ACC112 (cell line): ENCODE results near the gene APBA2.
"Not testable (repeated sequence)": the region's sequence is repeated elsewhere in the genome, so short reads cannot be mapped to it uniquely, and the experiment has no call there.

ENCODE experiments used
- H2AFZ ChIP-seq: fragments of 200-600 bp; sonication (generic); one replicate; pipeline ENCODE4 v1.6.0; 2017; ENCODE audit warnings: antibody characterized with exemption, low read length; ENCODE audit not compliant: unreplicated experiment
- H3K27ac ChIP-seq: fragments of 200-600 bp; sonication (generic); 2 replicates; pipeline ENCODE4 v1.5.1; 2014; ENCODE audit warnings: low read depth, mild to moderate bottlenecking, antibody characterized with exemption, low read length, moderate library complexity
- H3K27me3 ChIP-seq: fragments of 200-600 bp; sonication (generic); 2 replicates; pipeline ENCODE4 v1.6.1; 2014; ENCODE audit warnings: mild to moderate bottlenecking, antibody characterized with exemption, low read length, moderate library complexity, mixed read lengths; ENCODE audit not compliant: insufficient read depth
- H3K36me3 ChIP-seq: fragments of 200-600 bp; sonication (generic); 2 replicates; pipeline ENCODE4 v1.6.1; 2016; ENCODE audit warnings: mild to moderate bottlenecking, antibody characterized with exemption, low read length, moderate library complexity, mixed read lengths; ENCODE audit not compliant: insufficient read depth
- H3K4me1 ChIP-seq: fragments of 200-600 bp; sonication (generic); one replicate; pipeline ENCODE4 v1.6.1; 2016; ENCODE audit warnings: low read length, mixed read lengths; ENCODE audit not compliant: insufficient read depth, unreplicated experiment, control insufficient read depth
- H3K4me3 ChIP-seq: fragments of 200-600 bp; sonication (generic); 2 replicates; pipeline ENCODE4 v1.5.1; 2014; ENCODE audit warnings: mild to moderate bottlenecking, low read depth, low read length
- H3K79me2 ChIP-seq: fragments of 200-600 bp; sonication (generic); one replicate; pipeline ENCODE4 v1.6.0; 2016; ENCODE audit warnings: low read length; ENCODE audit not compliant: control insufficient read depth, unreplicated experiment, insufficient read depth

APBA2 gene

DNA sequence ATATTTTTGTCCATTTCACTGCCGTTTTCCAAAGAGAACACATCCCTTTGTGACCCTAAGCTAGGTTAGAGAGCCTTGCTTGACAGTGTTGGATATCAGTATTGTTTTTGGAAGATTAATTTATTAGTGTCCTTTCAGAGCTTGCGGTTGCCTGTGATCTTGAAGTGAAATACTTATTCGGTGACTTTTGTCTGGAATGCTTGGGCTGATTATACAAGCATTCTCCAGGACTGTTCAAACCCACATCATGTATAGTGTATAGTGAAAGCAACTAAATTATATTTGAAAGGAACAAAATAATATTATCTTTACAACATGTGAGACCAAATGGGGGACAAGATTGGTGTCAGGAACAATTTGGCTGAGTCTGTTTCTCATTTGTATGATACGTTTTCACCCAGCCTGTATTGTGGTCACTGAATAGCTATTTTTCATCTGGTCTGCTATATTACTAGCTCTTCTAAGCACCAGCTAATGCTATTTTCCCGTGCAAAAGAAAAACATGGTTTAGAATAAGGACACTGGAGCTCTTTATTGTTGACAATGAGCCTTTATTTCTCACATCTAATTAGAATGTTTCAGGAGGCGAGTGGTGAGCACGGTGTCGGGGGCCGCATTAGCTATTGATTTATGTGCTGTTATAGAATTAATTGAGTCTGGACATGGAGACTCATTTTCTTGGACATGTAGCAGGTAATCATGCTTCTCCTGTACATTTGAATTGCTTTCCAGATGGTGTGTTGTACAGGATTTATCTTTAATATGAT is 158.1 kb downstream of the APBA2 start:
- Histone ChIP-seq H3K36me3 (no peaks in the 10 kb centered on the region), H3K4me3 (no peak overlapping the region), H2AFZ (no peak overlapping the region), H3K27ac (no peak overlapping the region), H3K27me3 (no peaks in the 10 kb centered on the region), H3K79me2 (no peaks in the 10 kb centered on the region), H3K4me1 (peaks cover 7% of the 10 kb centered on the region)

DNA sequence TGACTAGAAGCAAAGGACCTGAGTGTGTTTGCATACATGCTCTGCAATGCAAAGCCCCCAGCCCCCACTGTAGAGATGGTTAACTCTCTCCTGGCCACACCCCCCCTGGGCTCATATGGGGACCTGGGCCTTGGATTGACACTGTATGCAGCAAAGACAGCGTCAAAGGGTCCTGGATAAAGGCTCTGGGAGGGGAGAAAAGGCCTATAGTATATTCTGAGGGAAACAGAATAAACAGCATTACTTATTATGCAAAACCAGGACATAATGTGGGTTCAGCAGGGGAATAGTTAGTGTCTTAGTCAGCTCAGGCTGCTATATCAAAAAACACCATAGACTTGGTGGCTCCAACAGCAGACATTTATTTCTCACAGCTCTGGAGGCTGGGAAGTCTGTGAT is 158.7 kb downstream of the APBA2 start:
- Histone ChIP-seq H3K4me1 (peaks cover 7% of the 10 kb centered on the region), H2AFZ (no peak overlapping the region), H3K79me2 (no peaks in the 10 kb centered on the region), H3K4me3 (no peak overlapping the region), H3K36me3 (no peaks in the 10 kb centered on the region), H3K27me3 (no peaks in the 10 kb centered on the region), H3K27ac (no peak overlapping the region)

DNA sequence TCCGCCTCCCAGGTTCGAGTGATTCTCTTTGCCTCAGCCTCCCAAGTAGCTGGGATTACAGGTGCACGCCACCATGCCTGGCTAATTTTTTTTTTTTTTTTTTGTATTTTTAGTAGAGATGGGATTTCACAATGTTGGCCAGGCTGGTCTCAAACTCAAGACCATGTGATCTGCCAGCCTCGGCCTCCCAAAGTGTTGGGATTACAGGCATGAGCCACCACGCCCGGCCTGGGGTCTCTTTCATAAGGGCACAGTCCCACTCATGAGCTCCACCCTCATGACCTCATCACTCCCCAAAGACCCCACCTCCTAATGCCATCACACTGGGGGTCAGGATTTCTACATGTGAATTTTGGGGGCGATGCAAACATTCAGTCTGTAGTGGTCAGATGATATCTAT is 159.4 kb downstream of the APBA2 start:
- not testable (repeated sequence) for H3K27me3 ChIP-seq, H2AFZ ChIP-seq, H3K4me3 ChIP-seq, H3K4me1 ChIP-seq, H3K79me2 ChIP-seq, H3K27ac ChIP-seq, H3K36me3 ChIP-seq

DNA sequence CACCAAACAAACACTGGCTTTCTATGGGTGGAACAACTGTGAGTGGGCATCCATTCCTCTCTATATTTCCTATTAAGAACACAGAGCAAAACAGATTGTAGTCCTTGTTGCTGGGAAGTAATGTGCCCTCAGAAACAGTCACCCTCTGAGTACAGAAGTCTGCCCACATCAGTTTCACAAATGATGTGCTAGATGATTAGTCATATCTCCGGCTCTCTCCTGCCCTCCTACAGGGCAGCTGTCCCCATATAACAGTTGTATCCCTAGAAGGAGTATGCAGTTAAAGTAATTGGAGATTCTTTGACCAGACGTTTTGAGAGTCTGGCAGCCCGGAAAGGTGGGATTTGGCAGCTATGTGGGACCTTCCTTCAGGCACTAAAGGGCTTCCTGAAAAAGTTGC is 159.9 kb downstream of the APBA2 start:
- H3K27ac ChIP-seq = no peak overlapping the region
- H3K79me2 ChIP-seq = no peaks in the 10 kb centered on the region
- peaks cover 7% of the 10 kb centered on the region for H3K4me1 ChIP-seq
- H3K27me3 ChIP-seq = no peaks in the 10 kb centered on the region
- H3K36me3 ChIP-seq = no peaks in the 10 kb centered on the region
- H3K4me3 ChIP-seq = no peak overlapping the region
- no peak overlapping the region for H2AFZ ChIP-seq

DNA sequence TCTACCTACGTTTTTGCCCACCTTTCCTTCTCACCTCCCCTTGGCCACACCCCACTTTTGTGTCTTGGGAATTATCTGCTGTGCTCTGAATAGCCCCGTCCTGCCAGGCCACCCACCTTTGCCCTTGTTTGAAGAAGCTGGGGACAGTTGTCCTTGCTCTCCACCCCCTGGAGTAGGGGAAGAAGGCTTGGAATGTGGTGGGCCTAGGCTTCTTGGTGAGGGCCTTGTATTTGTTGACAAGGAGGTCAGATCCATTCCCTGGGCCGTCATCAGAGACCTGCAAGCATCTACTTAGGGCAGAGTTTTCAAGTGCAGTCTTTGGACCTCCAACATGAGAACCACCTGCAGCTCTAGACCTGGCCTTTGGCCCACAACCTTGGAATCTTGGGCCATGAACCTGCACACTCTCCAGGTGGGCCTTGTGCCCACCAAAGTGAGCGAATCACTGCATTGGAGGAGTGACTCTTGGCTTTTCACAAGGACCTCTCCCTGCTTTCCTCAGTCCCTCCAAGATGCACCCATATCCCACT is 160.6 kb downstream of the APBA2 start:
- Histone ChIP-seq H3K79me2 (no peaks in the 10 kb centered on the region), H3K27me3 (no peaks in the 10 kb centered on the region), H3K36me3 (no peaks in the 10 kb centered on the region), H3K27ac (no peak overlapping the region), H2AFZ (no peak overlapping the region), H3K4me1 (peaks cover 7% of the 10 kb centered on the region), H3K4me3 (no peak overlapping the region)

DNA sequence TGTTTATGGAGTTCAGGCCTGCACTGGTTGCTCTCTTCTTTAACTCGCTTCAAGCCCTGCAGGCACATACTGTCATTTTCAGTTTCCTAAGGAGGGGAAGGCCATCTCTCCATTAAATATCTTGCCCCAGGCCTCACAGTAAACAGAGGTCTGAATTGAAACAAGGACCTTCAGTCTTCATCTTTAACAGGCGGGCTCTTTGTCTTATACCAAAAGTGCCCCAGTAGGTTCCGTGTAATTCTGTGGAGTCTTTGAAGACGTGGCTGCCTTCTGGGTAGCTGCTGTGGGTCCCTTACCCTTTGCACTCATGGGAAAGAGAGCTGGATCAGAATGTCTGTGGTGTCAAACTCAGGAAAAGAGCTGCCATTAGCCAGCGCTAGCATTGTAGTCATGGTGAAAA is 161.2 kb downstream of the APBA2 start:
- no peak overlapping the region for H2AFZ ChIP-seq
- H3K36me3 ChIP-seq = no peaks in the 10 kb centered on the region
- no peaks in the 10 kb centered on the region for H3K27me3 ChIP-seq
- no peak overlapping the region for H3K4me3 ChIP-seq
- H3K27ac ChIP-seq = no peak overlapping the region
- H3K4me1 ChIP-seq = peaks cover 7% of the 10 kb centered on the region
- H3K79me2 ChIP-seq = no peaks in the 10 kb centered on the region

DNA sequence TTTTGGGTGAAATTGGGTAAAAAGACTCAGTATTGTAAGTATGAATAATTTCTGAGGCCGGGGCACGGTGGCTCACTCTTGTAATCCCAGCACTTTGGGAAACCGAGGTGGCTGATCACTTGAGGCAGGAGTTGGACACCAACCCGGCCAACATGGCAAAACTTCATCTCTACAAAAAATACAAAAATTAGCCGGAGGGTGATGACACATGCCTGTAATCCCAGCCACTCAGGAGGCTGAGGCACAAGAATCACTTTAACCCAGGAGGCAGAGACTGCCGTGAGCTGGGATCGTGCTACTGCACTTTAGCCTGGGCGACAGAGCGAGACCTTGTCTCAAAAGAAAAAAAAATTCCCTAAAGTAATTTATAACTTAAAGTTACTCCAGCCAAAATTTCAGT is 162.2 kb downstream of the APBA2 start:
- Histone ChIP-seq H3K4me1 (peaks cover 7% of the 10 kb centered on the region), H3K27me3 (no peaks in the 10 kb centered on the region), H3K4me3 (no peak overlapping the region), H2AFZ (no peak overlapping the region), H3K36me3 (no peaks in the 10 kb centered on the region), H3K79me2 (no peaks in the 10 kb centered on the region), H3K27ac (no peak overlapping the region)

DNA sequence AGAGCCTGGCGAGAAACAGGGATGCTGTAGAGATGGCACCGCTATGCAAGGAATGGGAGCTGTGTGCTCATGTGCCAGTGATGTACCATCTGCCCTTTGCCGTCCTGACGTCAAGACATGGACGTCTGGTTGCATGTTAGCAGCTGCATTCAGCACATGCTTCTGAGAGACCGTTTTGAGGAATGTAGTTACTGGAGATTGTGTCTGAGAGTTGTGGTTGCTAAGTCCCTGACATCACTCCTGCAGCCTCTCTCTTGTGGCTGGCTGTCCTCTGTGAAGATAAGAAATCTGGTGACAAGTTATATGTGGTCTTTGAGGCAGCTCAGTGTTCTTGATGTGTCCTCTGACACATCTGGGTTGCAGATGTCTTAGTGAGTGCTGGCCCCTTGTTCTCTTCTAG is 165.1 kb downstream of the APBA2 start:
- H2AFZ ChIP-seq = no peak overlapping the region
- no peaks in the 10 kb centered on the region for H3K36me3 ChIP-seq
- no peaks in the 10 kb centered on the region for H3K27me3 ChIP-seq
- H3K4me1 ChIP-seq = no peaks in the 10 kb centered on the region
- H3K4me3 ChIP-seq = no peak overlapping the region
- H3K27ac ChIP-seq = no peak overlapping the region
- no peaks in the 10 kb centered on the region for H3K79me2 ChIP-seq

DNA sequence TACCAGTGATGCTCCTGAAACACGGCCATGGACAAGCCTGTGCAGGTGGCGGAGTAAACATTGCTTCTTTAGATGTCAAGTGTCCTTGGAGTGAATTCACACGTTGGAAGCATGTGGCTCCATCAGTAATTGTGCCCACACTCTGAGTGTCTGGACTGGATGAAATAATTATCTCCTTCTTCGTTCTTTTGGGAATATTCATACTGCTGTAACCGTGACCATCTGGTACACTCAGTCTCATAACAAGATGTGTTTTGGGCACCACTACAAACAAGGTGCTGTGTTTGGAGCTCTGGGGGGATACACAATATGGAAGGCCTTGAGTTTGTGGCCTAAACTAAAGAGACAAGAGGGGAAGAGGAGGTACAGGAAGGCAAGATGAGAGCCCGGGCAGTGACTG is 165.6 kb downstream of the APBA2 start:
- H3K4me1 ChIP-seq = no peaks in the 10 kb centered on the region
- no peaks in the 10 kb centered on the region for H3K27me3 ChIP-seq
- no peak overlapping the region for H2AFZ ChIP-seq
- H3K27ac ChIP-seq = no peak overlapping the region
- H3K4me3 ChIP-seq = no peak overlapping the region
- no peaks in the 10 kb centered on the region for H3K79me2 ChIP-seq
- no peaks in the 10 kb centered on the region for H3K36me3 ChIP-seq

DNA sequence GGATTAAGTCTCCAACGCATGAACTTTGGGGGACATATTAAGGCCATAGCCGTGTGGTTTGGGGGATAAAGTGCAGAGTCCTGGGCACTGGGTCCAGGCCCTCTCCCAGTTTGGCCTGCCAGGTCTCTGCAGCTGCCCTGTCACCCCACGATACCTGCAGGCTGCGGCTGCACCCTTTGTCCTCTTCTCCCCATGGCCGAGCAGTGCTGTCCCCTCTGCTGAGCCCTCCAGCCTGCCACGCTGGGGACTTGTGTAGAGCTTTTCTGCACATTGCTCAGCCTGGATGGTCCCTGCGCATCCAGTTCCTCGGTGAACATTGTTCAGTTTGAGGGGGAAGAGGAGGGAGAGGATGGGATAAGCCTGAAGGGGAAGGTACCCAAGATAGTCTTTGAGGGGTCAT is 167.2 kb downstream of the APBA2 start:
- no peaks in the 10 kb centered on the region for H3K27me3 ChIP-seq
- no peaks in the 10 kb centered on the region for H3K79me2 ChIP-seq
- no peaks in the 10 kb centered on the region for H3K4me1 ChIP-seq
- no peak overlapping the region for H3K27ac ChIP-seq
- H2AFZ ChIP-seq = no peak overlapping the region
- H3K4me3 ChIP-seq = no peak overlapping the region
- no peaks in the 10 kb centered on the region for H3K36me3 ChIP-seq

DNA sequence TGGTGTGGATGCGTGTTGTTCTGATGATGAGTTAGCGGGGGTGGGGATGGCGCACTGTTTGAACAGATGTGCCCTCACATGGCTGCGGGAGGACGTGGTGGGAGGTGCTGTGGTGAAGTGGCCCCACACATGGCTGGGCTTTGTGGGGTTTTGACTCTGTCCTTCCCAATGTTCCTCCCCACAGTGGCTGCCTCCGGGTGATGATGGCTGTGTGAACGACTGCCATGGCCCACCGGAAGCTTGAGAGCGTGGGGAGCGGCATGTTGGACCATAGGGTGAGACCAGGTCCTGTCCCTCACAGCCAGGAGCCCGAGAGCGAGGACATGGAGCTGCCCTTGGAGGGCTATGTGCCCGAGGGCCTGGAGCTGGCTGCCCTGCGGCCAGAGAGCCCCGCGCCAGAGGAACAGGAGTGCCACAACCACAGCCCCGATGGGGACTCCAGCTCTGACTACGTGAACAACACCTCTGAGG is 167.9 kb downstream of the APBA2 start:
- H3K36me3 ChIP-seq = no peaks in the 10 kb centered on the region
- H2AFZ ChIP-seq = no peak overlapping the region
- no peaks in the 10 kb centered on the region for H3K4me1 ChIP-seq
- H3K27me3 ChIP-seq = no peaks in the 10 kb centered on the region
- H3K79me2 ChIP-seq = no peaks in the 10 kb centered on the region
- no peak overlapping the region for H3K4me3 ChIP-seq
- H3K27ac ChIP-seq = no peak overlapping the region
